GM18511 (cell line): ENCODE data around the gene ATF7IP.

Experiments used
- ATAC-seq: cut with Tn5 transposase; IDR thresholded peaks from one replicate; pipeline ENCODE4 v1.9.1; 2021; ENCODE audit warnings: mild to moderate bottlenecking, moderate library complexity; ENCODE audit not compliant: unreplicated experiment

The ATF7IP gene

DNA sequence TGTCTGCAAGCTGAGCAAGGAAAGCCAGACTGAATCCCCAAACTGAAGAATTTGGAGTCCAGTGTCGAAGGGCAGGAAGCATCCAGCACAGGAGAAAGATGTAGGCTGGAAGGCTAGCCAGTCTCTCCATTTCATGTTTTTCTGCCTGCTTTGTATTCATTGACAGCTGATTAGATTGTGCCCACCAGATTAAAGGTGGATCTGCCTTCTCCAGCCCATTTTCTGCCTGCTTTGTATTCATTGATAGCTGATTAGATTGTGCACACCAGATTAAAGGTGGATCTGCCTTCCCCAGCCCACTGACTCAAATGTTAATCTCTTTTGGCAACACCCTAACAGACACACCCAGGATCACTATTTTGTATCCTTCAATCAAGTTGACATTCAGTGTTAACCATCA, 116.9 kb downstream of the ATF7IP start:
- no peak for ATAC-seq

DNA sequence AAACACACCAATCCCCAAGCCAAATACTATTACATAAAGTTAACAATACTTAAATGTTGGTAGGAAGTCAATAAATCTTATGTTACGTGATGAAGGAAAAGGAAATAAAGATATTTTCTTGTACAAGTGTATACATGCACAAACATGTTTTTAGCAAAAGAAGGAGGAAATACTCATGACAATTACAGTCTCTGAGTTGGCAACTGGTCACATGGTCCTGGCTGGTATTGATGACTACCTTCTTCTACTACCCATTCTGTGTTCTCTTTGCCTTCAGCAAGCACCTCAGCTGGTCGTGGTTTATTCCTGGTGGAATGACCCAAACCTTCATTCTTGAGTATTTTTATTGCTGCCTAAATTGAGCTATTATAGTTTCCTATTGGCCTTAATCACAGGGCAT, 117.4 kb downstream of the ATF7IP start:
- no peak for ATAC-seq

DNA sequence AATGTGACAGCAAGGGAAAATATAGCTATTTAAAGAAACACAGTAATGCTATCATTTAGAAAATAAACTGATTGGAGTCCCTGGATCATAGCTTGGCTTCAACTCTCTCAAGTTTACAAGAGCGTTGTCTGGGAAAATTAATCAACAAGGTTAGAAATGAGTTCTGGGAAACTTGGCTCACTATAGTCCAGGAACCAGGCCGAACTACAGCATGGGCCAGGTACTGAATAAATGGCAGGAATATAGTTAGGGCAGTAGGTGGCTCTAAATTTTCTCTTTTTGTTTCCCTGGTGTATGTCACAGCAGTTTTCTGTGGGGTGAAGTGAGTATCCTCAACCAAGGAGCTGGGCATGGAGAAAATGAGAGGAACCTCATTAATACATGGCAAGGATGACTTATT, 129.8 kb downstream of the ATF7IP start:
- ATAC-seq = no peak

DNA sequence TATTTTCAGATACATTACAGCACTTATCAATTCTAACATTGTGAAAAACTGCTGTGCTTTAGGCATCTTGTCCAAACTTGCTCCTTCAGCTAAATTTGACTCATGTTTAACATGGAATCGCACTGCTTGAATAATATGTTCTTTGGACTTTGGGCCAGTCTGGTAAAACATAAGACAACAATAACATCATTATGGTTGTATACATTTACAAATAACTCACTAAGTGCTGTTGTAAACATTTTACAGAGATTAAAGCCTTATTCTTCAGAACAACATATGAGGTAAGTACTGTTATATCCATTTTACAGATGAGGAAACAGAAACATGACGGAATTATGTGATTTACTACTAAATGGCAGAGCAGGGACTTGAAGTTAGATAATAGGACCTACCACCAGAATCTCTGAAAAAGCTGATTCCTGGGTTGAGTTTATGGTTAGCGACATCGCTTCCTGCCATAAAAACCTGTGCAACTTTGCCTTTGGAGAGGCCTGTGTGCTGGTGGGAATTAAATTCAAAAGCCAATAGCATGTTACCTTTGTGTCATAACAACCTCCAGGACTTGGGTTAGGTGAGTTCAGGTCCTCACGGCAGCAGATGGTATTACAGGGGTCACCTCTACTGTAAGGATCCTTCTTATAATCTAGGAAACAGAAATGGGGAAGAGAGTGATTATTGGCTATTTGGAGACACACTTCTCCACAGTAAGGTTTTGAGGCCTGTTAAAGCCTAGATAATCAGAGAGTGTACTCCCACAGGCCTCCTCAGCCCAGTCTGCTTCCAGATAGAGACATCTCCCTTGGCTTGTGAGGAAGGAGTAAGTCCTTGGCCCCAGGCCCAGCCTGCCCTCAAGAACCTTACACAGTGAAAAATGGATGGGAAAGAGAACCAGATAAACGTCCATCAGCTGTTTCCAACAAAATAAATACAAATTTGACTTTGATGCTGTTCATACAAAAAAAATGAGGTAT, 140.4 kb downstream of the ATF7IP start:
- no peak for ATAC-seq

DNA sequence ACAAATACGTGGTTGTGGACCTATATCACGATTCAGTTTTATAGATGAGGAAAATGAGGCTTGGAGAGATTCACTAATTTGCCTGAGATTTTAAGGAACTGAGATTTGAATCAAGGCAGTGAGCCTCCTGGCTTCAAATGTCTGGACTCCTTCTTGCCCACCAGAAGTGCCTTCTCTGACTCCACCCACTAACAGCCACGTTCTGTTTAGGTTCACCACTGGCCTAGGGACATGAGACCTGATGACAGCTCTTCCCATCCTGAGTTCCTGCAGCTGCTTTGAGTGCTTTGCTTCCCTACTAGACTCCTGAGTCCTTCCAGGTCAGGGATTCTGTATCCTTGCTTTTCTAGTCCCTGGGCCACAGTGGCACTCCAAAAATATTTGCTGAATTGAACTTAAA, 145.1 kb downstream of the ATF7IP start:
- ATAC-seq = no peak

DNA sequence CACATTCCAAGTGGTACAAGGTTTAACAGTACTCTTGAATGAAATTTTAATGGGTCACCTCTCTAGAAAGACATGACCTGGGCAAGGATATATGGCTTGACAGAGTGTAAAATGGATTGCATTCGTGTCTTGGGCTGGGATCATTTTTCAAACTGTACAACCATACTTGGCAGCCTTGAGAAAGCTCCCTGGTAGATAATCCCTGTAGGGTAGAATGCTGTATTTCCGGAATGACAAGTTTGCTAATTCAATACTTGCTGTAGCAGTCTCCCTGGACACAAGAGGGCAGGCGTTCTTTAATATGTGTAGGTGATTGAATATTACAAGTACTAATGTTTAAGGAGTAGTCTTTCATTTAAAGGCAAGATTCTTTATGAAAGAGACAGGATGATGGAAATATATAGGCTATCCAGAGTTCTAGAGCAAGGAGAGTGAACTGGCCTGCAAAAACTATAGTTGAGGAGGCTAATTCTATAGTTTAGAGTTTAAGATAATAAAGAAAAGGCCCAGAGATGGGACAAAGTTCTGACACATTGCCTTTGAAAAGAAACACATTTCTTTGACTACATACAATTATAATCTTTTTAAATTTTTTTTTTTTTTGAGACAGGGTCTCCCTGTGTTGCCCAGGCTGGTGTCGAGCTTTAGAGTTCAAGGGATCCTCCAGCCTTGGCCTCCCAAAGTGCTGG, 148.8 kb downstream of the ATF7IP start:
- ATAC-seq = peak; percentile 59

DNA sequence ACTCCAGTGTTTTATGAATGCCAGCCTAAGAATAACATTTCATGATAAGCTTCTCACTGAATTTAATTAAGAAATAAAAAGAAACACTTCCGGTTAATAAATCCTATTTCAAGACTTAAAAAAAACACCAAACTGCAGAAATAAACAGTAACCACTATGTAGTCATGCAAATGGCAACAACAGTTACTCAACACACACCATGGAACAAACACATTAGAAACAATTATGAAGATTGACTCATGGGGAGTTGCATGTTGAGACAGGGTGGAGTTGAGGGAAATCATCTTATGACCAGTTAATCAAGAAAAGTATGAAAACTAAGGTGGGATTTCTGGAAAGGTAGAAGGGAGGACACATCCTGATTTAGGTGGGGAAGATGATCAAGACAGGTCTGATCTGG, 149.5 kb downstream of the ATF7IP start:
- no peak for ATAC-seq

DNA sequence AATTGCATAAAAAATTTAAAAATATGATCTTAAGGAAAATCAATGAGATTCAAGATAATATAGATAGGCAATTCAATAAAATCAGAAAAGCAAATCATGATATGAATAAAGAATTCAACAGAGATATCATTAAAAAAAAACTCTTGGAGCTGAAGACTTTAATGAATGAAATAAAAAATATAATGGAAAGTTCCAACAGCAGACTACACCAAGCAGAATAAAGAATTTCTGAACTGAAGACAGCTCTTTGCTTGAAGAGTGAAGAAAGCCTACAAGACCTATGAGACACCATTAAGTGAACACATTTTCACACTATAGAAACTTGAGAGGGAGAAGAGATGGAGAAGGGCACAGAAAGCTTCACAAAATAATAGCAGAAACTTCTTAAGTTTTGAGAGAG, 156.3 kb downstream of the ATF7IP start:
- ATAC-seq = no peak

DNA sequence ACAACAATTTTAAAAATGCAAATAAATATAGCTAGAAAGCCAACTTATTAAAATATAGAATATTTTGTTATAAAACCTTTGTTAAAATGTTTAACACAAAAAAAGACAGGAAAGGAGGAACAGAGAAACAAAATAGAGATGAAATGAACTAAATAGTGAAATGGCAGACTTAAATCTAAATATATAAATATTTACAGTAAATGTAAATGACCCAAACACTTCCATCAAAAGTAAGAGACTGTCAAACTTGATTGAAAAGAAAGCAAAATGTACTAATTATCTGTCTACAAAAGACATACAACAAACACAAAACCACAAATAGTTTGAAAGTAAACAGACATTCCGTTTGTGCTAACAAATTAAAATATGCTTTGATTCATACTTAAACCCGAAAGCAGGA, 160.5 kb downstream of the ATF7IP start:
- no peak for ATAC-seq

DNA sequence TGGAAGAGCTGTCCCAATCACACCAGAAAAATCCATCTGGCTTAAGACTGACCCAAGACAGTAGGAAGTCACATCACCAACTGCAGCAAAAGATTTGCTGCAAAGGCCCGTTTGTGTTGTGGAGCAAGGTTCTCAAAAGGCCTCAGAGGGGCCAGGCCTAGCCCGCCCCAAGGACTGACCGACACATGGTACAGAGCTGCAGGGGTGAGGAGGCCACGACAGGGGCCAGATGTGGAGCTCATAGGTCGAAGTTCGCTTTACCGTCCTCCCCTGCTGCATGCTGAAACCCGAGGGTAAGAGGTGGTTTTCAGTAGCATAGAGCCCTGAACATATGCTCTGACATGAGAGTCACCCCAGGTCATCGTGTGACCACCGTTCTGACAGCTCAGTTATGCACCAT, 166.7 kb downstream of the ATF7IP start:
- ATAC-seq = no peak

DNA sequence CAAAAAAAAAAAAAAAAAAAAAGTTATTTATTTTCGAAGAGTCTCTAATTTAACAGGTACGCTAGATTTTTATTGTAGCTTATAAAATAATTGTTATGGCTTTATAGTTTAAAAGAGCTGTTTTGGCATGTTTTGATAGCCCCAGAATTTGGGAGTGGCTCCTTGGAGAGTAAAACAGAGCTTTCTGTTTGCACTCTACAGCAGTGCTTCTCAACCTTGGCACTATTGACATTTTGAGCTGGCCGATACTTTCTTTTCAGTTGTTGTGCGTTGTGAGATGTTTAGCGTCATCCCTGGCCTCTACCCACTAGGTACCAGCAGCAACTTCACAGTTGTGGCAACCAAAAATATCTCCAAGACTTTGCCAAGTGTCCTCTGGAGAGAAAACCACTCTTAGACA, 171.6 kb downstream of the ATF7IP start:
- no peak for ATAC-seq

DNA sequence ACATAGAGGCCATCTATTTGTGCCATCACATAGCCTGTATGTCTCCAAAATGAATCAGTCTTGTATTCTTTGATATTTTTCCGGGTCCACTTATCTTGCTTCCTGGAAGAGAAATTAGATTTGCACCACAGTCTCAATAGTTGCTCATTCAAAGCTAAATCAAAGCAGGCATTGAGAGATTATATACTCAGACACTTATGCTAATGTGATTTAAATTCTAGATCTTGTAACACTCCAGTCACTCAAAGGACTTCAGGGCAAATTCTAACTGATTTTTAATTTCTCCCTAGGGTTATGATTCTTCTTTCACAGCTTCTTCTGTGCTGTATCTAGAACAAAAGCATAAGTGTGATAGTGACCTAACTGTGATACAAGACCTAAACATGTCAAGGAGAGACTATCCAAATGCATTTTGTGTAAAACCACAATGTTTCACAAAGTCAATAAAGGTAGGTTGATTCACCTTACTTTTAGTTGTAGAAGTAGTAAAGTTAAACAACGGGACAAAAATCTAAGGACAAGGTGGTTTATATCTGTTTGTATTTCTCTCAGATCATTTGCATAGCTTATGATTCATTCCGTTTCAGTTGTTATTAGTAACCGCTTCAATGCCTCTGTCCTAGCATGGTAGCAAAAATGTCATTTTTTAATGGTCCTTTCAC, 175.4 kb downstream of the ATF7IP start:
- ATAC-seq = peak; percentile 57

DNA sequence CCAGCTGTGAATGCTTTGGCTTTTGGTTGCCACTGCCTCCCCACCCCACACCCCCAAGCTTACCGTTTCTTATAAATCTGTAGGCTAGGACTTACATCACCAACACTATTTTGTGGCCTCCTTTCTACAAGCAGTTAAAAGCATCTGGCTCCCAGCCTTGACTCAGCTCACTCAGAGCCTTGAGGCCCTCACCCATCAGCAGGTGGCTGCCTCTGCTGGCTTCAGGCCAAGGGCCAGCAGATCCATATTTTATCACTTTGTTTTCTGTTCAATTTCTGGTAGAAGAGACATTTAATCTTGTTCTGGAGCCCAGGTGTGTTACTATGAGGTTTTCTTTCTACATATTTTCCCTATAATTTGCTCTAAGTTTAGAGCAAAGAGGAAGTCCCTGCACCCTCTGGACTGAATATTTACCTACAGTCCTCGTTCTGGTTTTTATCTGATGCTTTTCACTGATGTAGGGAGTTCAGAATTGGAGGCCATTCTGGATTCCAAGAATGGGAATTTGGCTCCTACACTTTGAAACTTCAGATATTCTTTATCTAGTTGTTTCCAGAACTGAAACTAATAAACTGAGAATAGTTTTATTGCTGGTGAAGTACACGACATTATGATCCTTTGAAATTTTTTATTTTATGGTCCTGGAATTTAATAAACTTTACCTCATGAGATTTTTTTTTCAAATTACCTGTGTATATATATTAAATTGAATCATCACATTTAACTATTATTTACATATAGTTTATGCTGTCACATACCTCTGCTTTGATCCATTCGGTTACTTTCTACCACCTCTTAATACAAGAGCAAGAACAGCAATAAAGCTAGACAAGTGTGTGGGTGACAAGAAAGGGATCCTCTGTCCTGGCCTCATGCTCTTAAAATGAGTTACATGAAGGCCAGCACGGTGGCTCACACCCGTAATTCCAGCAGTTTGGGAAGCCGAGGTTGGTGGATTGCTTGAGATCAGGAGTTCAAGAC, 180.0 kb downstream of the ATF7IP start:
- ATAC-seq = no peak

DNA sequence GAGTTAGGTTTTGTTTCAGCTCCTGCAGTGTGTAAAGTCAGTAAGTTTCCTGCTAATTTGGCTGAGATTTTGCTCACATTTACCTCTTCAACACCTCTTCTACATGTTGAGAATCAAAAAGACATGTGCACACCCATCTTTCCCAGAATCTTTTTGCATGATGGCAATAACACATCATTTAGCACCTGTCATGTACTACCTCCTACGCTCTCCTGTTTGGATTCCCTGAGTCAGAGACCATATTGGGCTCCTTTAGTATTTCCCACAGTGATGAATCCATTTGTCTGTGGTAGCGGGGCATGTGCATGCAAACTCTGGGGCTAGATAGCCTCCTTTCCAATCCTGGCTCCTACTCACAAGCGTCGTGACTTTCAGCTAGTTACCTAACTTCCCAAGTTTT, 182.1 kb downstream of the ATF7IP start:
- ATAC-seq = no peak

DNA sequence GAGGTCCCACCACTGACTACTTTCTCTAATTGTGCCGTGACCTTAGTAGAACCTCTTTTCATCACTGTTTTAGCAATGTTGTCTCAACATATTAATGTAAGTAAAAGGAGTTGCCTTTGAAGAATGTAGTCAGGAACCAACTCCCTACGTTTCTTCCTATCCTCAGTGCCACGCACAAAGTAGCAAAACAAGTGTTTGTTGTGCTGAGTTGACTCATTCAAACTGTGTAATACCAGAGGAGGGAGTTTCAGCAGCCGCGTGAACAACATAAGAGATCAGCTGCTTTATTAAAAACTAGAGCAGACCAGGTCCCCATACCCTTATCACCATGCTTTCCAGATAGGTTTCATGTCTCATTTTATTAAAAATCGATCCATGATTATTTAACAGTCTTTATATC, 183.1 kb downstream of the ATF7IP start:
- ATAC-seq = no peak
